GM12878 (cell line): ENCODE data around the gene PDCD11. TPM values are rescaled to one million over a fixed set of nuclear protein-coding genes. Genes with fewer than 3 reads are reported as not detected.

Experiments
- ATF2 ChIP-seq: IDR thresholded peaks from 2 replicates; pipeline ENCODE4 v1.6.1; 2012; ENCODE audit warnings: low read length, inconsistent platforms
- BCLAF1 ChIP-seq: fragments of 450-650 bp; IDR thresholded peaks from 2 replicates; pipeline ENCODE4 v1.6.1; 2017; ENCODE audit warnings: antibody characterized with exemption, mild to moderate bottlenecking, moderate library complexity
- BHLHE40 ChIP-seq, 2 experiments: fragments of 450-650 bp in 1 of 2; IDR thresholded peaks; 2 replicates each; pipeline ENCODE4 v1.6.1; 2011 to 2017; ENCODE audit warnings: low read depth in 2 of 2, borderline replicate concordance in 1 of 2, improper control_type of control experiment in 1 of 2, low read length in 1 of 2, mild to moderate bottlenecking in 1 of 2
- CHD4 ChIP-seq: fragments of 200-600 bp; sonication (generic); IDR thresholded peaks from 2 replicates; pipeline ENCODE4 v1.6.1; 2016; ENCODE audit warnings: mild to moderate bottlenecking
- EGR1 ChIP-seq, 2 experiments: IDR thresholded peaks; 1 replicate in 1 of 2; 2 replicates in 1 of 2; pipeline ENCODE4 v1.6.1; 2011 to 2012; ENCODE audit warnings: low read depth in 2 of 2, low read length in 2 of 2, borderline replicate concordance in 1 of 2, mild to moderate bottlenecking in 1 of 2, moderate library complexity in 1 of 2
- FOXK2 ChIP-seq: fragments of 450-650 bp; IDR thresholded peaks from 2 replicates; pipeline ENCODE4 v1.6.1; 2017; ENCODE audit warnings: mild to moderate bottlenecking, moderate library complexity
- FOXM1 ChIP-seq: IDR thresholded peaks from 2 replicates; pipeline ENCODE4 v1.6.1; 2012; ENCODE audit warnings: low read depth, mild to moderate bottlenecking, inconsistent platforms, low read length, moderate library complexity
- HCFC1 ChIP-seq: fragments of 150-350 bp; IDR thresholded peaks from 2 replicates; pipeline ENCODE4 v1.6.1; 2014; ENCODE audit warnings: low read length
- HDAC2 ChIP-seq: fragments of 200-600 bp; sonication (generic); IDR thresholded peaks from 2 replicates; pipeline ENCODE4 v1.6.1; 2017
- HDGF ChIP-seq: fragments of 450-650 bp; IDR thresholded peaks from 2 replicates; pipeline ENCODE4 v1.6.1; 2016; ENCODE audit warnings: antibody characterized with exemption
- IKZF1 ChIP-seq: fragments of 450-650 bp; conservative IDR thresholded peaks from 2 replicates; pipeline ENCODE4 v1.6.1; 2017; ENCODE audit warnings: antibody characterized with exemption, mild to moderate bottlenecking
- IRF4 ChIP-seq: IDR thresholded peaks from 2 replicates; pipeline ENCODE4 v1.6.1; 2011; ENCODE audit warnings: low read depth, low read length
- MTA3 ChIP-seq: IDR thresholded peaks from 2 replicates; pipeline ENCODE4 v1.6.1; 2012; ENCODE audit warnings: low read length, inconsistent platforms, borderline replicate concordance
- NR2F1 ChIP-seq: fragments of 450-650 bp; conservative IDR thresholded peaks from 2 replicates; pipeline ENCODE4 v1.6.1; 2017; ENCODE audit warnings: mild to moderate bottlenecking
- RBBP5 ChIP-seq: fragments of 200-600 bp; sonication (generic); conservative IDR thresholded peaks from 2 replicates; pipeline ENCODE4 v1.6.1; 2016
- SIX5 ChIP-seq: IDR thresholded peaks from 2 replicates; pipeline ENCODE4 v1.6.1; 2011; ENCODE audit warnings: mild to moderate bottlenecking, low read depth, low read length, moderate library complexity; ENCODE audit not compliant: severe bottlenecking
- SREBF2 ChIP-seq: IDR thresholded peaks from 2 replicates; pipeline ENCODE4 v1.6.1; 2012; ENCODE audit warnings: mild to moderate bottlenecking, low read length
- SUPT20H ChIP-seq: IDR thresholded peaks from 2 replicates; pipeline ENCODE4 v1.6.1; 2011; ENCODE audit warnings: low read depth, mild to moderate bottlenecking, low read length, moderate library complexity, borderline replicate concordance; ENCODE audit not compliant: control insufficient read depth
- polyA plus RNA-seq, 11 experiments: library from polyadenylated mRNA; depleted of rRNA in 4 of 11; unstranded in 6 of 11; stranded (reverse) in 5 of 11; fragments of >200 nt; fragmentation: Nextera tagmentation in 4 of 11; fragmentation: Illumina TruSeq in 1 of 11; extraction: Ambion mirVana in 4 of 11; extraction: Trizol in 1 of 11; gene quantifications; 1 replicate in 1 of 11; 2 replicates in 10 of 11; pipeline versions ENCODE4 v1.2.1 to v1.2.3, GENCODE V29; 2011 to 2016; ENCODE audit warnings: inconsistent platforms in 2 of 11, missing spikeins in 2 of 11, low read depth in 1 of 11
- total RNA-seq, 4 experiments: library from RNA; depleted of rRNA in 3 of 4; stranded (reverse); fragments of >200 nt in 3 of 4; fragmentation: Illumina TruSeq in 1 of 4; extraction: Trizol in 1 of 4; gene quantifications; 2 replicates each; pipeline versions ENCODE4 v1.2.1 to v1.2.3, GENCODE V29; 2013 to 2021
- TF ChIP-seq, protein P1 (sequence below): IDR thresholded peaks from 2 replicates; pipeline ENCODE4 v1.6.1; 2011; ENCODE audit warnings: borderline replicate concordance, low read depth, mild to moderate bottlenecking, moderate library complexity, low read length; ENCODE audit not compliant: insufficient read depth, poor library complexity, severe bottlenecking

PDCD11 gene
- total and polyA plus RNA-seq, 10 of the 15 experiments (the other 5 are each of a cell fraction or from before 2014, with no cell fraction given): 13.9 to 69.7 (median 44.8) TPM

GRCh38 chr10:103350517-103351260, 45.7 kb upstream of the PDCD11 start, which contains the start of gene PCGF6 (continued):
- no peak for TF ChIP-seq BCLAF1
- TF ChIP-seq, protein P1, sequence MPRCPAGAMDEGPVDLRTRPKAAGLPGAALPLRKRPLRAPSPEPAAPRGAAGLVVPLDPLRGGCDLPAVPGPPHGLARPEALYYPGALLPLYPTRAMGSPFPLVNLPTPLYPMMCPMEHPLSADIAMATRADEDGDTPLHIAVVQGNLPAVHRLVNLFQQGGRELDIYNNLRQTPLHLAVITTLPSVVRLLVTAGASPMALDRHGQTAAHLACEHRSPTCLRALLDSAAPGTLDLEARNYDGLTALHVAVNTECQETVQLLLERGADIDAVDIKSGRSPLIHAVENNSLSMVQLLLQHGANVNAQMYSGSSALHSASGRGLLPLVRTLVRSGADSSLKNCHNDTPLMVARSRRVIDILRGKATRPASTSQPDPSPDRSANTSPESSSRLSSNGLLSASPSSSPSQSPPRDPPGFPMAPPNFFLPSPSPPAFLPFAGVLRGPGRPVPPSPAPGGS: no peak
- no peak for TF ChIP-seq IRF4
- TF ChIP-seq NR2F1: peak; percentile 32
- no peak for TF ChIP-seq SREBF2
- no peak for TF ChIP-seq HDAC2
- no peak for TF ChIP-seq FOXK2
- 0 out of 4 replicates have a peak, but pooled peaks of 1 of the 2 experiments have one; percentile 32 for TF ChIP-seq BHLHE40 (IDR thresholded peaks at IDR 0.05; ENCODE audit: borderline replicate concordance in 1 of 2, low read depth in 2 of 2, low read length in 1 of 2)
- no peak for TF ChIP-seq MTA3
- no peak for TF ChIP-seq RBBP5
- no peak for TF ChIP-seq HDGF
- no peak for TF ChIP-seq ATF2
- no peak for TF ChIP-seq SUPT20H
- no peak for TF ChIP-seq CHD4
- TF ChIP-seq SIX5: peak; percentile 68
- peak in 1 of 2 experiments; percentile 20; a peak in 1 of 3 replicates for TF ChIP-seq EGR1 (IDR thresholded peaks at IDR 0.05; ENCODE audit: borderline replicate concordance in 1 of 2, low read depth in 2 of 2, low read length in 2 of 2)
- no peak for TF ChIP-seq FOXM1
- peak; percentile 82 for TF ChIP-seq HCFC1
- peak; percentile 88 for TF ChIP-seq IKZF1
